GM21360 (cell line): ENCODE results near the gene IZUMO2.

ENCODE experiments used
- ATAC-seq: cut with Tn5 transposase; IDR thresholded peaks from one replicate; pipeline ENCODE4 v1.9.1; 2021; ENCODE audit warnings: mild to moderate bottlenecking, moderate library complexity; ENCODE audit not compliant: unreplicated experiment

IZUMO2 gene

GRCh38 chr19:50162988-50163387 is at the start of gene IZUMO2:
Gene IZUMO2, minus strand, starts transcription at chr19:50163281. Its CDS starts 87 bp downstream, at chr19:50163194.
- no peak for ATAC-seq

- ATAC-seq: no peak
These were observed 47.3 kb upstream of the IZUMO2 start for GRCh38 chr19:50210425-50210824.

- no peak for ATAC-seq
These were observed 46.0 kb upstream of the IZUMO2 start for GRCh38 chr19:50209131-50209530.

GRCh38 chr19:50207730-50208129 is 44.6 kb upstream of the IZUMO2 start:
- ATAC-seq: no peak

- no peak for ATAC-seq
These were observed 43.1 kb upstream of the IZUMO2 start for GRCh38 chr19:50206191-50206590.

- no peak for ATAC-seq
These were observed 42.6 kb upstream of the IZUMO2 start for GRCh38 chr19:50205681-50206138.

- ATAC-seq: no peak
These were observed 42.0 kb upstream of the IZUMO2 start for GRCh38 chr19:50204811-50205675.

- no peak for ATAC-seq
These were observed 41.0 kb upstream of the IZUMO2 start for GRCh38 chr19:50204081-50204428.

GRCh38 chr19:50203281-50204080 is 40.4 kb upstream of the IZUMO2 start, which contains the start of gene MYH14:
Gene MYH14, plus strand, starts transcription at chr19:50203622. Its CDS starts 6,744 bp downstream, at chr19:50210366.
- no peak for ATAC-seq

GRCh38 chr19:50202962-50203280 is 39.8 kb upstream of the IZUMO2 start:
- no peak for ATAC-seq

GRCh38 chr19:50202386-50202785 is 39.3 kb upstream of the IZUMO2 start:
- ATAC-seq: no peak

GRCh38 chr19:50199259-50199555 is 36.1 kb upstream of the IZUMO2 start:
- ATAC-seq: no peak

GRCh38 chr19:50198431-50199258 is 35.6 kb upstream of the IZUMO2 start:
- ATAC-seq: no peak

GRCh38 chr19:50197348-50197747 is 34.3 kb upstream of the IZUMO2 start:
- no peak for ATAC-seq

GRCh38 chr19:50196322-50196932 is 33.3 kb upstream of the IZUMO2 start:
- no peak for ATAC-seq

GRCh38 chr19:50195224-50195623 is 32.1 kb upstream of the IZUMO2 start:
- ATAC-seq: no peak

GRCh38 chr19:50192463-50193211 is 29.6 kb upstream of the IZUMO2 start:
- ATAC-seq: no peak

- ATAC-seq: no peak
These were observed 28.1 kb upstream of the IZUMO2 start for GRCh38 chr19:50191216-50191615.

GRCh38 chr19:50190439-50190891 is 27.4 kb upstream of the IZUMO2 start:
- no peak for ATAC-seq

GRCh38 chr19:50189331-50189730 is 26.2 kb upstream of the IZUMO2 start:
- ATAC-seq: no peak
